HG02678 (cell line): Measurements from ENCODE around the gene PIMREG.

Experiments used
- ATAC-seq: cut with Tn5 transposase; IDR thresholded peaks from one replicate; pipeline ENCODE4 v1.9.1; 2021; ENCODE audit warnings: mild to moderate bottlenecking, moderate library complexity; ENCODE audit not compliant: unreplicated experiment

PIMREG gene

DNA sequence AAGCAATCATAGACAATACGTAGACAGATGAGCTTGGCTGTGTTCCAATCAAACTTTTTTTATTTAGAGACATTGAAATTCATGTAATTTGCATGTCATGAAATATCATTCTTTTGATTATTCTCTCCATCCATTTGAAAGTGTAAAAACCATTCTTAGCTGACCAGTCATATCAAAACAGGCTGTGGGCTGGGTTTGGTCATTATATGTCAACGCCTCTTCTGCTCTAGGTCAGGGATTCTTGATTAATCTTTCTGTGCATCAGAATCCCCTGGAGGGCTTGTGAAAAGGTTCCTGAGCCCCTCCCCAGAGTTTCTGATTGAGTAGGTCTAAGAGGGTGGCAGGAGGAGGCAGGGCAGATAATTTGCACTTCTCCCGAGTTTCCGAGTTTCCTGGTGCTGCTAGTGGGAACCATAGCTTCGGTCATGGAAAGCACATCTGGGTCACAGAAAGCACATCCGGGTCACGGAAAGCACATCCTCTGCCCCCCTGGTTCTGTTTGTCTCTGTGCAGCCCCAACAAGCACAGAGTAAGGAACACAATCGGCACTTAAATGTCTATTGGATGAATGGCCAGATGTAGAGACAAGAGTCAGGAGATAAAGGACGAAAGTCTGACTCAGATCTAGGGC, 16.4 kb downstream of the PIMREG start:
- no peak for ATAC-seq

GRCh38 chr17:6461246-6461645, 17.0 kb downstream of the PIMREG start:
- no peak for ATAC-seq

- no peak for ATAC-seq
These were observed 17.7 kb downstream of the PIMREG start for GRCh38 chr17:6461792-6462524.

DNA sequence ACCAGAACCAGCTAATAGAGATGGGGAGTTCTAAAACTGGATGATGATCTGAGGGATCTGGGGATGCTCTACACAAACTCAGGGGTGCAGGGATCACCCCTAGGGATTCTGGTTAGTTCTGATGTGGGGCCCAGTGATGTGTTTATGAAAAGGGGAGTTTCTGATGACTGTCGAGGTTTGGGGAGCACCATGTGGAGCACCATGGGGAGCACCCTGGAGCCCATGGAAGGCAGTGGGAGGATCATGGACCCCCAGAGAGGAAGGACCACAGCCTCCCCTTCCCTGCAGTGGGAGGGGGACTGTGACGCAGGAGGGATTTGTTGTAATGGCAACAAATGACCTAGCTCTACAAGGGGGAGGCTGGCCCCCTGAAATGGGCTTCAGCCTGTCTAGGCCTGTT, 18.4 kb downstream of the PIMREG start:
- no peak for ATAC-seq

DNA sequence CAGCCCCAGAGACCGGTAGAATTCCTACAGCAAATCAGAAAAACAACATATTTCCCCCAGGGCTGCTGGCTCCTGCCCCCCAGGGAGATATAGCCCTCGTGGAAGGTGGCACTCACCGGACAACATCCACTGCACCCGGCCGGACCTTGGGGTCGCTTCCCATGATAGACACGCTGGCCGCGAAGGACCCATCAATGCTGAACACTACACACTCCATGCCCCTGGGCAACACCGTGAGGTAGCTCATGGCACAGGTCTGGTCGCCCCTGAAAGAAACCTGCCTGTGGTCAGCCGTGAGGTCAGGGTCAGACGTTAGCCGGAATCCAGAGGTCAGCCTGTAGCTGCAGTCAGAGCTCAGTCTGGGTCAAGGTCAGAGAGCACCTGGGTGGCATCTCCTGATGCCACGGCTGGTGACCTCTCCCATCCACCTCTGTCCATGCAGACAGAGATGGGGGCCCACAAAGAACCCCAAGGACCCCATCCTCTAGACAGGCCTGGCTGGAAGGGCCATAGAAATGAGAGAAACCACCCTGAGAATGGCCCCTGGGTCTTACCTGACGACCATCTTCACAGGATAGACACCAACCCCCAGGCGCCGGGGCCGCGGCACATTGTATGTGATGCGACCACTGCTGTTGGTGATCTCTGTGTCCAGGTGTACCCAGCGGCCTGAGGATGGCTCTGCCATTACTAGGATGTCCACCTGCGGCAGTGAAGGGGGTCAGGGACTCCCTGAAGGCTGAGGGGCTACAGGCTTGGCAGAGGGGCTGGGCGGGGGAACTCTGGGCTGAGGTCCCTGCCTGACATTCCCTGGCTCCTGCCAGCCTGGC, 19.6 kb downstream of the PIMREG start:
- ATAC-seq, result no peak

- ATAC-seq, result no peak
These were observed 20.3 kb downstream of the PIMREG start for GRCh38 chr17:6464446-6465041.

GRCh38 chr17:6465206-6466003, 21.1 kb downstream of the PIMREG start:
- no peak for ATAC-seq

- no peak for ATAC-seq
These were observed 23.3 kb downstream of the PIMREG start for GRCh38 chr17:6467567-6467966.

GRCh38 chr17:6468051-6468790, 24.0 kb downstream of the PIMREG start:
- no peak for ATAC-seq

DNA sequence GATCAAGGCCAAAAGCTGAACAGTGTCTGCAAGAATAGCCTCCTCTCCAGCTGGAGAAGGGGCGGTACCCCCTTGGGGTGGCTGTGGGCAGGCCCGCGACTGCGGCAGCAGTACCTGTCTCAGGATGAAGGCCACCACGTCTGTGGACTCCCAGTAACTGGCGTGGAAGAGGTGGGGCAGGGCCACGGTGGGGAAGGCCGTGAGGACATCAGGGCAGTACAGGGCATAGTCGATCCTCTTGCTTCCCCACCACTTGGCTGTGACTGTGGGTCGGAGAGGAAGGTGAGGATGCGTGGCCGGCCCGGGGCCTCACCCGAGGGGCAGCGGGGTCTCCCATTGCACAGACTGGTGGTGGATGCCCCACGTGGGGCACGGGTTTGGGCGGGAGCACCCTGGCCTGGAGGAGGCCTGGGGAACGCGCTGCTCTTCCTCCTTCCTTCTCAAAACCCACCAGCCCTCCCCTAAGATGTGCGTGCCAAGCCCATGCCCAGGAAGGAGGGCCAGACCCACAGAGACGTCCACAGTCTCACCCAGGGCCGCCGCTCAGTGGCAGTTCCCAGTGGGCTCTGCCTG, 26.0 kb downstream of the PIMREG start:
- no peak for ATAC-seq

- no peak for ATAC-seq
These were observed 26.7 kb downstream of the PIMREG start for GRCh38 chr17:6470751-6471521.

GRCh38 chr17:6471531-6472465, 27.5 kb downstream of the PIMREG start:
- no peak for ATAC-seq

DNA sequence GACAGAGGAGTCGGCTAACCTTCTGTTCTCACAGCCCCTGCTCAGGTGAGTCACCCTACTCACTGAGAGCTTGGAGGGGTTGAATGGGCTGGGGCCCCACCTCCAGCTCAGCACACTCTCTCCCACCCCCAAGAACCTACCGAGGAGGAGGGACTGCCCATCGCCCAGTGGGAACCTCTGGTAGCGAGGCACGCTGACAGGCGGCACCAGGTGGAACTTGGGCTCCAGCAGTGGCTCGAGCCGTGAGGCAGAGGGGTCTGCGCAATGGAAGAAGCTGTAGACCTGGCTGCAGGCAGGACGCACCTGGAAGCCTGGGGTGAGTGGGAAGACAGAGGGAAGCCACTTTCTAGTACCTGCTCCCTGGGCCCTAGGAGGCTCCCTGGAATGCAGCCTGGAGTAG, 28.3 kb downstream of the PIMREG start:
- ATAC-seq, result no peak

DNA sequence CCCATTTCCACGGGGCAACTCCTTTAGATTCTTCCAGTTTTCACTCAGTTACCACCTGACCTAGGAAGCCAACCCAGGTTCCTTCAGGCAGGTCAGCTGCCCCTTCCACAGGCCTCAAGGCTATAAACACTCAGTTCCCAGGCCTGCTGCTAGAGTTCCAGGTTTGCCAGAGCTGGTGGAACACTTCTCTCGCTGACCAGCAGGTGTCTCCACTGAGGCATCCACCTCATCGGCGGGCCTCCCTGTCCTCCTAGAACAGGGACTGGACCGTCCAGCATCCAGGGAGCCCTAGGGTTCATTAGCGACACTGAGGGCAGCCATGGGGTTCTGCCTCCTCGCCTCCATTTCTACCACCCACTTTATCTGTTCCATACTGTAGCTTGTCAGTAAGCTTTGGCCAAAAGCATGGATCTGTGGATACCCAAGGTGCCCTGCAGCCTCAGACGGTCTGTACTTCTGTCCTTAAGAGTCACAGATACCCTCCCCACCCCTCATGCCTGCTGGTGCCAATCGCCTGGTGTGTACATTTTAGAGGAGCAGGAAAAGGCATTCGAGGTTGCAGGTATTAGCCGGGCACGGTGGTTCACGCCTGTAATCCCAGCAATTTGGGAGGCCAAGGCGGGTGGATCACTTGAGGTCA, 29.0 kb downstream of the PIMREG start:
- no peak for ATAC-seq

DNA sequence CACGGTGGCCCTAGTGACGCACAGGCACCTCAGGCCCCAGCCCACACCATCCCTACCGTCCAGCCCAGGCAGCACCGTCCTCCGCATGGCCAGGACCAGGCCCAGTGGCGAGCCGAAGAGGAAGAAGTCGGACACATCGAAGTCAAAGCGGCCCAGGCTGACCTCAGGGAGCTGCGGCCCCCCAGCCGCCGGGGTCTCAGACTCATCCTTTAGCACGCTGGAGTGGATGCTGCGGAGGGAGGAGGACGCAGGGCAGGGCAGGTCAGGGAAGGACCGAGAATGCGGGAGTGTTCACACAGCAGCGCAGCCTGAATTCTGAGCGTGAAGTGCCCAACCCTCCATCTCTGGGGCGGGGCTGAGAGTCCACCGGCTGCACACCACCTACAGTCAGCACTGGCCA, 30.1 kb downstream of the PIMREG start:
- no peak for ATAC-seq

DNA sequence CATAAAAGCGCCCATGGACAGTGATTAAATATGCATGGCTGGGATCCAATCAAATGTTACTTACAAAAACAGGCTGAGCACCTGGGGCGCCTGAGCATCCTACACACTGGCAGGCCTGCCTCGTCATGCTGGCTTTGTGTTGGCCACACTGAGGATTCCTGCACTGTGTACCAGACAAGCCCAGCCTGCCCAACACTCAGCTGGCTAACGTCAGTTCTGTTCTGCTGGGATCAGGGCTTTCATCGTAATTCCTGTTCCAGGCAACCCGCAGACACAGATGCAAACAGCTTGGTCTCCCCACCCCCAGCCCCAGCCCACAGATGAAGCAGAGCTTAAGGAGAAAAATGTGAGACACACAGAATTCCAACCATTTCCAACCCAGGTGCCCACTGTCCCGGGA, 30.7 kb downstream of the PIMREG start:
- no peak for ATAC-seq

GRCh38 chr17:6475411-6475810, 31.2 kb downstream of the PIMREG start:
- no peak for ATAC-seq
